ENCODE data around the gene BSN.

BSN gene

GRCh38 chr3:49706456-49707112, 152.3 kb downstream of the BSN start:
- H3K9me3 Mint-ChIP-seq = no peaks in the 10 kb centered on the region
- no peak for ATAC-seq
- H3K27me3 Mint-ChIP-seq = no peaks in the 10 kb centered on the region
- peaks cover 39% of the 10 kb centered on the region for H3K36me3 Mint-ChIP-seq
- H3K4me1 Mint-ChIP-seq = peaks cover 14% of the 10 kb centered on the region
- no peak overlapping the region for H3K27ac Mint-ChIP-seq
- H3K4me3 Mint-ChIP-seq = no peak overlapping the region

- H3K4me1 Mint-ChIP-seq = peaks cover 14% of the 10 kb centered on the region
- ATAC-seq = no peak
- no peaks in the 10 kb centered on the region for H3K9me3 Mint-ChIP-seq
- peak overlapping the region; percentile 8 for H3K27ac Mint-ChIP-seq
- peaks cover 44% of the 10 kb centered on the region for H3K36me3 Mint-ChIP-seq
- no peak overlapping the region for H3K4me3 Mint-ChIP-seq
- H3K27me3 Mint-ChIP-seq = no peaks in the 10 kb centered on the region
These were observed 152.8 kb downstream of the BSN start for GRCh38 chr3:49707113-49707480.

DNA sequence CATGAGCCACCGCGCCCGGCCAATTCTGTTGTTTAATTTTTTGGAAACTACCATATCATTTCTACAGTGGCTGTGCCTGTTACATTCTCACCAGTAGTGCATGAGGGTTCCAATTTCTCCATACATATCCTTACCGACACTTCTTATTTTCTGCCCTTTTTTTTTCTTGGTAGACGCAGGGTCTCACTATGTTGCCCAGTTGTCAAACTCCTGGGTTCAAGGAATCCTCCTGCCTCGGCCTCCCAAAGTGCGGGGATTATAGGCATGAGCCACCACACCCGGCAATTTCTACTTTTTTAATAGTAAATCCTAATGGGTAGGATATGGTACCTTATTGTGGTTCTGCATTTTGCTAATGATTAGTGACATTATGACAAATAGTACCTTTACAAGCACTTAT, 155.6 kb downstream of the BSN start:
- H3K27ac Mint-ChIP-seq = no peak overlapping the region
- no peak for ATAC-seq
- H3K4me1 Mint-ChIP-seq = peaks cover 7% of the 10 kb centered on the region
- H3K36me3 Mint-ChIP-seq = peaks cover 42% of the 10 kb centered on the region
- no peaks in the 10 kb centered on the region for H3K27me3 Mint-ChIP-seq
- H3K9me3 Mint-ChIP-seq = no peaks in the 10 kb centered on the region
- no peak overlapping the region for H3K4me3 Mint-ChIP-seq

- H3K9me3 Mint-ChIP-seq = no peaks in the 10 kb centered on the region
- H3K36me3 Mint-ChIP-seq = peaks cover 54% of the 10 kb centered on the region
- ATAC-seq = no peak
- H3K27ac Mint-ChIP-seq = no peak overlapping the region
- H3K4me1 Mint-ChIP-seq = peaks cover 7% of the 10 kb centered on the region
- H3K27me3 Mint-ChIP-seq = no peaks in the 10 kb centered on the region
- no peak overlapping the region for H3K4me3 Mint-ChIP-seq
These were observed 157.2 kb downstream of the BSN start for GRCh38 chr3:49711489-49711888.

GRCh38 chr3:49712166-49712565, 157.9 kb downstream of the BSN start:
- Mint-ChIP-seq H3K4me1 (peaks cover 7% of the 10 kb centered on the region), H3K36me3 (peaks cover 47% of the 10 kb centered on the region), H3K27me3 (no peaks in the 10 kb centered on the region), H3K4me3 (no peak overlapping the region), H3K9me3 (no peaks in the 10 kb centered on the region), H3K27ac (no peak overlapping the region)
- ATAC-seq = no peak

DNA sequence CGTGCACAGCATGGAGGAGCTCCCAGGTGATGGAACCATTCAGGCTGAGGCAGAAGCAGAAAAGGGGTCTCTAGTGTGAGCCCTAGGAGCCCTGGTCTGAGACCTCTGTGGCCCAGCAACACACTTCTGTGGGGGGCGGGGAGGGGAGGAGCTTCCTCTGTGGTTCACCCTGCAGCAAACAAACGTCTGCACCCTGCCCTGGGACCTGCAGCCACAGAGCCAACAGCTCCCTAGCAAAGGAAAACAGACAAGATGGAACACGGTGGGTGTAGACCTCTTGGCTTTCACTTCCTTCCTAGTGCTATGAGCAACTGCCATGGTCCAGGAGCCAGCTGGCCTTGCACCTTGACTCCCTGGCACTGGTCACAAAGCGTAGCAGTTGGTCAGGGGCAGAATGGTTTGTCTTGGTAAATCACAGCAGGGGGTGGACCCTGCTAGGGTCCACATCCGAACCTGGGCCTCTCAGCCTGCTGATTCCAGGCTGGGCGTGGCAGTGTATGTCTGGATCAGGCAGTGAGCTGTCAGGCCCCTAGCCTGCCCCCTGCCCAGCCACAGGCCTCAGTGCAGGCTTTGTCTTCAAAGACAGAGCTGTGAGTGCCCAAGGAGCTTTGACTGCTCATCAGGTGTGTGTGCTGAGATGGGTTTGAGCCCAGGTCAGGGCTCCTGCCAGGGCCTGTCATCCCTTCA, 158.5 kb downstream of the BSN start:
- H3K4me1 Mint-ChIP-seq = peaks cover 2% of the 10 kb centered on the region
- peaks cover 41% of the 10 kb centered on the region for H3K36me3 Mint-ChIP-seq
- H3K9me3 Mint-ChIP-seq = no peaks in the 10 kb centered on the region
- no peak overlapping the region for H3K4me3 Mint-ChIP-seq
- no peak overlapping the region for H3K27ac Mint-ChIP-seq
- no peaks in the 10 kb centered on the region for H3K27me3 Mint-ChIP-seq
- no peak for ATAC-seq

- ATAC-seq = no peak
- no peak overlapping the region for H3K27ac Mint-ChIP-seq
- H3K27me3 Mint-ChIP-seq = no peaks in the 10 kb centered on the region
- H3K4me3 Mint-ChIP-seq = no peak overlapping the region
- peaks cover 35% of the 10 kb centered on the region for H3K36me3 Mint-ChIP-seq
- H3K4me1 Mint-ChIP-seq = peaks cover 3% of the 10 kb centered on the region
- no peaks in the 10 kb centered on the region for H3K9me3 Mint-ChIP-seq
These were observed 159.2 kb downstream of the BSN start for GRCh38 chr3:49713336-49714105.

DNA sequence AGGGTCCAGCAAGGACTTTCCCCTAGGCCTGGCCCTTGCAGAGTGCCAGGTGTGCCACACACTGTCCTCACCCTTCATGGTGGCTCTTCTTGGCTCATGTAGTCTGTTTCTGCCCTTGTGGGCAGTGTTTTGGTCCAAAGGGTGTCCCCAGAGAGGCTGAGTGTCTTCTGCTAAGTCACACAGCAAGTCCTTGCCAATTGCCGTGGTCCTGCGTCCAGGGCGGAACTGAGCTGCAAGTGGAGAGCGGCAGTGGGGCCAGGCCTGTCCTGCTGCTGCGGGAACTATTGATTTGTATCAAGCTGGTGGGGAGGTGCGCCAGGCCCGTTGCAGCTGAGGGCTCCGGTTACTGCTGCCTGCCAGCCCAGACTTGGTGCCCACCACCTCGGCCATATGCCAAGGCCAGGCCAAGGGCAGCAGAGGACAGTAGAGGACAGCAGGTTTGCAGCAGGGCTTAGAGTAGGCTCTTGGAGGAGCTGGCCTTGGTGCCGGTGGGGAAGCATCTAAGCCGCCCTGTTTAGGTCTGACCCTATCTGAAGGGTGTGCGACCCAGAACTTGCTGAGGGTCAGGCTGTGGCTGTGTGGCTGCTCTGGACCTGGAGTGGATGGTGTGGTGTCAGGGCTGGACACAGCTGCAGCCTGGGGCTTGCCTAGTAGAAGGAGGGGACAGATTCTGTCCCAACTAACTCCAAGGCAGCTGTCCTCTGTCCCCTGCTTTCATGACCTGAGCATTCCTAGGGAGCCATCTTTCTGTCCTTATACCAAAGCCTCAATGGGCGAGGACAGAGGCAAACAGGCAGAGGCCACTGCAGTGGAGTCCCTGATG, 160.7 kb downstream of the BSN start:
- ATAC-seq = no peak
- Mint-ChIP-seq H3K9me3 (no peaks in the 10 kb centered on the region), H3K27me3 (no peaks in the 10 kb centered on the region), H3K27ac (no peak overlapping the region), H3K4me1 (peaks cover 17% of the 10 kb centered on the region), H3K4me3 (no peak overlapping the region), H3K36me3 (peaks cover 33% of the 10 kb centered on the region)

GRCh38 chr3:49715611-49716121, 161.4 kb downstream of the BSN start:
- no peak overlapping the region for H3K4me3 Mint-ChIP-seq
- H3K27ac Mint-ChIP-seq = no peak overlapping the region
- peaks cover 24% of the 10 kb centered on the region for H3K4me1 Mint-ChIP-seq
- H3K36me3 Mint-ChIP-seq = peaks cover 33% of the 10 kb centered on the region
- no peaks in the 10 kb centered on the region for H3K9me3 Mint-ChIP-seq
- no peaks in the 10 kb centered on the region for H3K27me3 Mint-ChIP-seq
- ATAC-seq = no peak

DNA sequence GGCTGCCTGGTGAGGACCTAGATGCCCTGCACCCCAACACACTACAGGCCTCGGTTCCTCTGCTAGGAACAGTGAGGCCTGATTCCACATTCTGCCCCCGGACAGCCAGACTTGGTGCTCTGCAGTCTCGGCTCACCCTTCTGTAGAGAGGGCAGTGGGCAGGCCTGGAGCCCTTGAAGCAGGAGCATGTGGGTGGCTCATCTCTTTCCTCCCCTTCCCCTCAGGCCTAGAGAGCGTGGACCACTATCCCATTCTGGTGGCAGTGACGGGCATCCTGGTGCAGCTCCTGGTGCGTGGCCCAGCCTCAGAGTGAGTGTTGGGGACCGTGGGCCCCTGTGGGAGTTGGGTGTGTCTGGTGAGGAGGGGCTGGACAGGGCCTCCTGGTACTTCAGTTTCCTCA, 161.9 kb downstream of the BSN start:
- no peak overlapping the region for H3K4me3 Mint-ChIP-seq
- peaks cover 29% of the 10 kb centered on the region for H3K4me1 Mint-ChIP-seq
- H3K27ac Mint-ChIP-seq = no peak overlapping the region
- ATAC-seq = no peak
- no peaks in the 10 kb centered on the region for H3K9me3 Mint-ChIP-seq
- peaks cover 34% of the 10 kb centered on the region for H3K36me3 Mint-ChIP-seq
- no peaks in the 10 kb centered on the region for H3K27me3 Mint-ChIP-seq

- Mint-ChIP-seq H3K27me3 (no peaks in the 10 kb centered on the region), H3K4me1 (peaks cover 33% of the 10 kb centered on the region), H3K27ac (no peak overlapping the region), H3K36me3 (peaks cover 32% of the 10 kb centered on the region), H3K4me3 (no peak overlapping the region), H3K9me3 (no peaks in the 10 kb centered on the region)
- no peak for ATAC-seq
These were observed 162.5 kb downstream of the BSN start for GRCh38 chr3:49716691-49717210.

GRCh38 chr3:49717211-49717958, 163.1 kb downstream of the BSN start:
- Mint-ChIP-seq H3K4me1 (peaks cover 37% of the 10 kb centered on the region), H3K27me3 (no peaks in the 10 kb centered on the region), H3K4me3 (no peak overlapping the region), H3K27ac (no peak overlapping the region), H3K9me3 (no peaks in the 10 kb centered on the region), H3K36me3 (peaks cover 26% of the 10 kb centered on the region)
- ATAC-seq = no peak

GRCh38 chr3:49717959-49718857, 163.9 kb downstream of the BSN start:
- Mint-ChIP-seq H3K4me1 (peaks cover 45% of the 10 kb centered on the region), H3K4me3 (peak overlapping the region; percentile 84), H3K27me3 (no peaks in the 10 kb centered on the region), H3K36me3 (peaks cover 26% of the 10 kb centered on the region), H3K27ac (peak overlapping the region; percentile 75), H3K9me3 (no peaks in the 10 kb centered on the region)
- no peak for ATAC-seq
